HG03103 (cell line): Measurements from ENCODE around the gene UQCR11.
"Not testable (repeated sequence)": the region's sequence is repeated elsewhere in the genome, so short reads cannot be mapped to it uniquely, and the experiment has no call there.

Experiments
- ATAC-seq: cut with Tn5 transposase; IDR thresholded peaks from one replicate; pipeline ENCODE4 v1.9.1; 2021; ENCODE audit warnings: low read depth; ENCODE audit not compliant: unreplicated experiment

The UQCR11 gene

GRCh38 chr19:1605236-1606137 lies at the start of gene UQCR11:
Gene UQCR11, minus strand, starts transcription at chr19:1605462. Its CDS starts 53 bp downstream, at chr19:1605409.
- ATAC-seq: peak; percentile 79

GRCh38 chr19:1654178-1654792 lies 49.0 kb upstream of the UQCR11 start:
- ATAC-seq: no peak

DNA sequence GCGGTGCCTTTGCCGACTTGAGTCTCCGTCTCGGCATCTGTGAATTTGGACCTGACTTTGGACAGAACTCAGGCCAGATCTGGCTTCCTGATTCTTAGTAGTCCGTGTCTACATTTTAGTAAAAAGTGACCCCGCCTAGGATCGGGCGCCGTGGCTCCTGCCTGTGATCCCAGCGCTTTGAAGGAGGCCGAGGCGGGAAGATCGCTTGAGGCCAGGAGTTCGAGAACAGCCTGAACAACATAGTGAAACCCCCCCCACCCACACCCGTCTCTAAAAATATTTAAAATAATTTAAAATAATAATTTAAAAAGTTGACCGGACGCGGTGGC lies 48.0 kb upstream of the UQCR11 start:
- ATAC-seq: no peak

- ATAC-seq: peak; percentile 54
Observed at GRCh38 chr19:1652471-1653299, 47.4 kb upstream of the UQCR11 start, which contains the start of gene TCF3. Gene TCF3, minus strand, starts transcription at chr19:1652615. Its CDS starts 2,367 bp downstream, at chr19:1650248.

DNA sequence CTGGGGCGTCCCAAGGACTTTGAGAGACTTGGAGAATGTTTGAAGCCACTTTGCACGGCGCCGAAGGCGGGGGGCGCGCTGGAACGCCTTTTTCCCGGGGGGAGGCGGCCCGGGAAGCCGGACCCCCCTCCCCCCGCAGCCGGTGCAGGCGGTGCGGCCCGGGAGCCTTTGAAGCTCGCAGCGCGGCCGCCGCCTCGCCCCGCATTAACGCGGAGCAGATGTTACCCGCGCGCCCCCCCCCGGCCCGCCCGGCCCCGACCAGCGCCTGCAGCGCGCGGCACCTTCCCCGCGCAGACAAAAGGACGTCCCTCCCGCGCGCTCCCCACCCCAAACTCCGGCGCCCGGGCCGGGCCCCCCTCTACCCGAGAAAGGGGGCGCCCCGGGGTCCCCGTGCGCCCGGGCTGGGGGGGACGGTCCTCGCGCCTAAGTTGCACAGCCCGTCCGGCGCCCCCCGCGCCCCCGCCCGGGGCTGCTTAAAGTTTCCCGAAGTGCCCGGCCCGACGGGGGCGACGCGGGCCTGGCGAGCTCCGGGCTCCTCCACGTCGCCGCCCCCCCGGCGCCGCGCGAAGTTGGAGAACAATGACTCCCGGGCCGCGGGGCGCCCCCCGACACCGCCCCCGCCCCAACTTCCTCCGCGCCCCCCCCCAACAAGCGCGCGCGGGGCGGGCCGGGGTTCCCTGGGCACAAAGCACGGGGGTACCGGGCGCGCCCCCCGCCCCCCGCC lies 46.5 kb upstream of the UQCR11 start:
- ATAC-seq: no peak

GRCh38 chr19:1650650-1651567 lies 45.6 kb upstream of the UQCR11 start:
- no peak for ATAC-seq

GRCh38 chr19:1649706-1650649 lies 44.7 kb upstream of the UQCR11 start:
- ATAC-seq: no peak

DNA sequence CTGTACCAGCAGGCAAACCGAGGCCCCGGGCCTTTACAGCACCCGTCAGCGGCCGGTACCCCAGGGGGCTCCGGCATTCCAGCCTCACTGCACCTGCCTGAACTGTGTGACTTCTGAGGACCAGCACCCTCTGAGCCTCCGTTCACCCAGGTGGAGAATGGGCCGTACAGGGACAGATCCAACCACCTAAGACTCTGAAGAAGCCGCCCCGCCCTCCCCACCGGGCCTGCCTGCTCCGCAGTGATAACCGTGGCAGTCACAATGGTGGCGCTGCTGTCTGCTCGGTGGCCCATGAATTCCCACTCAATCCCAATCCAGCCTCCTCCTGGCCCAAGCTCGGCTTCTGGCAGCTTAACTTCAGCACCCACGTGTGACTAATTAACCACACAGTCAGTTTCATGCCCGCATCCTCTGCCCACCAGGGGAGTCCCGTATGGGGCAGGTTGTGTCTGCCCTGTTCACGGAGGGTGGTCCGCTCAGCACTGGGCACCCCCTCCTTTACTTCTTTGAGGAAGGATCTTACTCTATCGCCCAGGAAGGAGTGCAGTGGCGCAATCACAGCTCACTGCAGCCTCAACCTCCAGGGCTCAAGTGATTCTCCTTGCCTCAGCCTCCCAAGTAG lies 43.8 kb upstream of the UQCR11 start:
- no peak for ATAC-seq

DNA sequence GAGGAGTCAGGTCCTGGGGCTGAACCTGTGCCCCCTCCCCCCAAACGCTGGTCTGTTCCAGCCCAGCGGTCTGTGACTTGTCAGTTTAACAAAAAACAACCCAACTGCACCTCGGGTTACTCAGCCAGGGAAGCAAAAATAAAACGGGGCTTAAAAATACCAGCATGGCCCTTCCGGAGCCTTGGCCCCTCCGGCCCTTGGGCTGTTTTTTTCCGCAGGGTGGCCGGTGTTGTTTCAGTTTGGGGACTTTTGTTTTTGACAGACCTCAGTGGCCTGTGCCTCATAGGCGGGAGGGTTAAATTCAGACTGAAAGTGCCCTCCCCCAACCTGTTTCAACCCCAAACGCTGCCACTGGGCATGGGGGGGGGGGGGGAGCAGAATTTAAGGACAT lies 43.2 kb upstream of the UQCR11 start:
- ATAC-seq: no peak

- ATAC-seq: no peak
Observed at GRCh38 chr19:1647501-1648458, 42.5 kb upstream of the UQCR11 start.

- ATAC-seq: no peak
Observed at GRCh38 chr19:1646659-1647453, 41.6 kb upstream of the UQCR11 start.

DNA sequence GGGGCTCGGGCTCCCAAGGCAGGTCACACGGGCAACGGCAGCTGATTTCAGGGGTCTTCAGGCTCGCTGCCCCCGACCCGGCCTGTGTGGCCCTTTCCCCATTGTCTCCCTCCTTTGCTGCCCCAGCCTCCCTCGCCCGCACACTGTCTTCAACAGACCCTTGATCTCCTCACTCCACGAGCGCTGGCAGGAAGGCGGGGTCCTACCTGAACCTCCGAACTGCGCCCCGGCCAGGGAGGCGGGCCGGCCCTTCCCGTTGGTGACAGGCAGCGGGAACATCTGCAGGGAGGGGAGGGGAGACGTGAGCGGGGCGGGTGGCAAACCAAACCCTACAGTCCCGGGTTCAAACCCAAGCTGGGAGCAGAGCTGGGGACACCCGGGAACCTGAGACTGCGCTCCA lies 40.9 kb upstream of the UQCR11 start:
- no peak for ATAC-seq

DNA sequence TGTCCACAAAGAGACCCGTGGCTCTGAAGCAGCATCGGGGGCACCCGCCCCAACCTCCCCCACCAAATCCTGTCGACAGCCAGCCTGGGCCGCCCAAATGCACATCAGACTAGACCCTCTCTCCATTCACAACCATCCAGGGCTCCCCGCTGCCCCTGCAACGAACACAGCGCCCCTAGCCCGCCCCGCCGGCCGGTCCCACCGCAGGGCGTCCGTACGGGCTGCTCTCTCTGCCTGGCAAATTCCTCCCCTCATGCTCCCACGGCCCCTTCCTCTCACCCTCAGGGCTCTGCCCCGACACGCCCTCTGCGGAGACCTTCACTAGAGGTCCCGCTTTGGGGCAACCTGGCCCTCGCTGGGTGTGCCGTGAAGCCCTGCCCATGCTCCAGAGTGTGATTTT lies 40.0 kb upstream of the UQCR11 start:
- no peak for ATAC-seq

GRCh38 chr19:1644070-1644469 lies 38.8 kb upstream of the UQCR11 start:
- no peak for ATAC-seq

- ATAC-seq: not testable (repeated sequence)
Observed at GRCh38 chr19:1640893-1641448, 35.7 kb upstream of the UQCR11 start.
